Measurements from ENCODE around the gene NFKBIL1.

NFKBIL1 gene

DNA sequence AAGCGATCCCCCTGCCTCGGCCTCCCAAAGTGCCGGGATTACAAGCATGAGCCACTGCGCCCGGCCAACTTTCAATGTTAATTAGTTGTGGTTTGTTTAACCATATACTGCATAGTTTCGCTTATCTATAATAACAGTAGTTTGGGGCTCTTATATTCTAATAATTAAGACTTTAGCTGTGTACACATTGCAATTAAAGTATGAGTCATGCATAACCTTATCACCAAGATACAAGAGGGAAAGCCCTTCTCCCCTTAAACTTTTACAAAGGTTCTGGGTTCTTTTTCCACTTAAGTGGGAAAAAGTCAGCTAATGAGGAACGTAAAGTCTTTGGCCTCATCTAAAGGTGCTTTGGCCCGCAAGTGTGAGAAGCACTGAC is 21.9 kb upstream of the NFKBIL1 start:
- Histone ChIP-seq H3K36me3 (ENCODE audit: insufficient read depth, low read length) (peaks cover 17% of the 10 kb centered on the region; the same call in 1 of the 2 replicates), H4K20me1 (ENCODE audit: insufficient read depth, low read length, poor library complexity, severe bottlenecking) (peaks cover 12% of the 10 kb centered on the region), H3K79me2 (ENCODE audit: insufficient read depth, low read length) (peaks cover under 1% of the 10 kb centered on the region; the same call in 1 of the 2 replicates), H3K4me3 (ENCODE audit: low read length, poor library complexity, severe bottlenecking) (no peak overlapping the region), H3K9me2 (replicated peaks; ENCODE audit: low read depth, low read length) (no peaks in the 10 kb centered on the region), H2AFZ (ENCODE audit: low read length) (no peak overlapping the region), H3F3A (ENCODE audit: low read depth) (peaks cover 2% of the 10 kb centered on the region; the same call in 1 of the 2 replicates), H3K9me3 (ENCODE audit: insufficient read depth, low read depth, low read length) (no peaks in the 10 kb centered on the region), H3K27me3 (ENCODE audit: insufficient read depth, low read length, poor library complexity, severe bottlenecking) (no peaks in the 10 kb centered on the region), H3K4me2 (ENCODE audit: low read depth, low read length, poor library complexity, severe bottlenecking) (no peak overlapping the region), H3K4me1 (ENCODE audit: insufficient read depth, low read length, poor library complexity, severe bottlenecking) (no peaks in the 10 kb centered on the region), H3K9ac (ENCODE audit: low read depth, low read length, poor library complexity, severe bottlenecking) (no peak overlapping the region)
- TF ChIP-seq EZH2phosphoT487 (IDR thresholded peaks at IDR 0.05; ENCODE audit: borderline replicate concordance), result no peak
- TF ChIP-seq, protein P1, sequence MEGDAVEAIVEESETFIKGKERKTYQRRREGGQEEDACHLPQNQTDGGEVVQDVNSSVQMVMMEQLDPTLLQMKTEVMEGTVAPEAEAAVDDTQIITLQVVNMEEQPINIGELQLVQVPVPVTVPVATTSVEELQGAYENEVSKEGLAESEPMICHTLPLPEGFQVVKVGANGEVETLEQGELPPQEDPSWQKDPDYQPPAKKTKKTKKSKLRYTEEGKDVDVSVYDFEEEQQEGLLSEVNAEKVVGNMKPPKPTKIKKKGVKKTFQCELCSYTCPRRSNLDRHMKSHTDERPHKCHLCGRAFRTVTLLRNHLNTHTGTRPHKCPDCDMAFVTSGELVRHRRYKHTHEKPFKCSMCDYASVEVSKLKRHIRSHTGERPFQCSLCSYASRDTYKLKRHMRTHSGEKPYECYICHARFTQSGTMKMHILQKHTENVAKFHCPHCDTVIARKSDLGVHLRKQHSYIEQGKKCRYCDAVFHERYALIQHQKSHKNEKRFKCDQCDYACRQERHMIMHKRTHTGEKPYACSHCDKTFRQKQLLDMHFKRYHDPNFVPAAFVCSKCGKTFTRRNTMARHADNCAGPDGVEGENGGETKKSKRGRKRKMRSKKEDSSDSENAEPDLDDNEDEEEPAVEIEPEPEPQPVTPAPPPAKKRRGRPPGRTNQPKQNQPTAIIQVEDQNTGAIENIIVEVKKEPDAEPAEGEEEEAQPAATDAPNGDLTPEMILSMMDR (conservative IDR thresholded peaks at IDR 0.05; ENCODE audit: low read length), result no peak

DNA sequence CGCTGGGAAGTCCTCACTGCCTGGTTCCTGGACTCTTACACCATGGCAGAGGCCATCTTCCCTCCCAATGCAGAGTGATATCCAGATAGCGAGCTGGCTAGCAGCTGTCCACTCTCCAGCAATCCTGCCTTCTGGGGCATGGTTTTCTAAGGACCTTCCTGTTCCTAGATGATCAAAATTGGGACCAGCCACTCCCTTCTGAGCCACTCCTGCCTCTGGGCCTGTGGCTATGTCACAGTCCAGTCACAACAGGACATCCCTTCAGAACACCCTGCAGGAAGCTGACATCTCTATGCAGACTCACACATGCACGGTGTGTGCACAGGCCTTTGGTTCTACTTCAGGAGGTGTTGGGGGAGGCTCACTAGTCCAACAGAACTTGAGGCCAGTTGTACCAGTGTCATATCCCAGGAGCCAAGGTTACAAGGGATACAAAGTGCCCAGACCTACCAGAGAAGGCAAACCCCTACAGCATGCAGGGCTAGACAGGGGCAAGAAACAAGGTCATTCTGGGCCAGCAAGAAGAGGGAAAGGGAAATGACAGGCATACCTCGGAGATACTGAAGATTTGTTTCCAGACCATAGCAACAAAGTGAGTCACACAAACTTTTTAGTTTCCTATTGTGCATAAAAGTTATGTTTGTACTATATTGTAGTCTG is 21.3 kb upstream of the NFKBIL1 start:
- Histone ChIP-seq H3F3A (ENCODE audit: low read depth) (peaks cover 2% of the 10 kb centered on the region; the same call in 1 of the 2 replicates), H3K36me3 (ENCODE audit: insufficient read depth, low read length) (peaks cover 22% of the 10 kb centered on the region), H3K9ac (ENCODE audit: low read depth, low read length, poor library complexity, severe bottlenecking) (no peak overlapping the region), H3K9me3 (ENCODE audit: insufficient read depth, low read depth, low read length) (no peaks in the 10 kb centered on the region), H3K4me2 (ENCODE audit: low read depth, low read length, poor library complexity, severe bottlenecking) (no peak overlapping the region), H4K20me1 (ENCODE audit: insufficient read depth, low read length, poor library complexity, severe bottlenecking) (peaks cover 17% of the 10 kb centered on the region), H3K4me3 (ENCODE audit: low read length, poor library complexity, severe bottlenecking) (no peak overlapping the region), H3K4me1 (ENCODE audit: insufficient read depth, low read length, poor library complexity, severe bottlenecking) (no peaks in the 10 kb centered on the region), H3K27me3 (ENCODE audit: insufficient read depth, low read length, poor library complexity, severe bottlenecking) (no peaks in the 10 kb centered on the region), H3K9me2 (replicated peaks; ENCODE audit: low read depth, low read length) (no peaks in the 10 kb centered on the region), H3K79me2 (ENCODE audit: insufficient read depth, low read length) (peaks cover 6% of the 10 kb centered on the region; the same call in 1 of the 2 replicates), H2AFZ (ENCODE audit: low read length) (no peak overlapping the region)
- no peak for TF ChIP-seq EZH2phosphoT487 (IDR thresholded peaks at IDR 0.05; ENCODE audit: borderline replicate concordance)
- TF ChIP-seq, protein P1 (conservative IDR thresholded peaks at IDR 0.05; ENCODE audit: low read length), result no peak

DNA sequence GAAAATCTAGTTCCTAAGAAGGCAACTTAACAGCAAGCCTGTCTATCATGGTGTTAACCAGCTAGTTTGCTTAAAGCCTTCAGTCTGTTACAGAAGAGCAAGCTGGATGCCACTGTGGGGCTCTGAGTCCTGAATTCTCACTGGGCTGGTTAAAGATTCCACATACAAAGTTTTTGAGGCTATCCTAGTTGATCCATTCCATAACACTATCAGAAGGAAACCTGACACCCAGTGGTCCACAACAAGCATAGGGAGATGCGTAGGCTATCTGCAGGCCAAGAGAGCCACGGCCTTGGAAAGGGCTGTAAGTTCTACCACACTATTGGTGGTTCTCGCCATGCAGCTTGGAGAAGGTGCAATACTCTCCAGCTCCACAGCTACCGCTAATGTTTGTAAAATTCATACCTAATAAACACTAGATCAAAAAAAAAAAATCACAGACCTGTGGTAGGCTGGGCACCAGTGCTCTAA is 19.1 kb upstream of the NFKBIL1 start:
- Histone ChIP-seq H3F3A (ENCODE audit: low read depth) (peaks cover 2% of the 10 kb centered on the region; the same call in 1 of the 2 replicates), H3K9me3 (ENCODE audit: insufficient read depth, low read depth, low read length) (no peaks in the 10 kb centered on the region), H3K9me2 (replicated peaks; ENCODE audit: low read depth, low read length) (no peaks in the 10 kb centered on the region), H3K27me3 (ENCODE audit: insufficient read depth, low read length, poor library complexity, severe bottlenecking) (no peaks in the 10 kb centered on the region), H3K4me1 (ENCODE audit: insufficient read depth, low read length, poor library complexity, severe bottlenecking) (peaks cover 5% of the 10 kb centered on the region), H3K79me2 (ENCODE audit: insufficient read depth, low read length) (peaks cover 28% of the 10 kb centered on the region), H4K20me1 (ENCODE audit: insufficient read depth, low read length, poor library complexity, severe bottlenecking) (peaks cover 40% of the 10 kb centered on the region), H3K36me3 (ENCODE audit: insufficient read depth, low read length) (peaks cover 45% of the 10 kb centered on the region), H3K4me2 (ENCODE audit: low read depth, low read length, poor library complexity, severe bottlenecking) (no peak overlapping the region), H2AFZ (ENCODE audit: low read length) (no peak overlapping the region), H3K9ac (ENCODE audit: low read depth, low read length, poor library complexity, severe bottlenecking) (no peak overlapping the region), H3K4me3 (ENCODE audit: low read length, poor library complexity, severe bottlenecking) (no peak overlapping the region)
- TF ChIP-seq, protein P1 (conservative IDR thresholded peaks at IDR 0.05; ENCODE audit: low read length), result no peak
- TF ChIP-seq EZH2phosphoT487 (IDR thresholded peaks at IDR 0.05; ENCODE audit: borderline replicate concordance), result no peak
